H1 (cell line): ENCODE measurements around the gene PGGHG. TPM values are rescaled to one million over a fixed set of nuclear protein-coding genes. Genes with fewer than 3 reads are reported as not detected.

Source experiments
- CTCF ChIA-PET: fragments of 300-600 bp; sonication (Branson Sonifier 250); formaldehyde crosslinking; loops from one replicate; lab custom pipeline; 2021; ENCODE audit not compliant: partially characterized antibody; lab: Charles Lee
- POLR2A ChIA-PET: fragments of 300-600 bp; sonication (Branson Sonifier 250); formaldehyde crosslinking; loops from one replicate; lab custom pipeline; 2021; ENCODE audit warnings: inconsistent platforms; ENCODE audit not compliant: partially characterized antibody; lab: Charles Lee
- DNase-seq, 2 experiments: peaks; one replicate each; pipeline versions ENCODE4 v3.0.0 to v3.0.0-alpha.2; 2010 to 2022; ENCODE audit warnings: low spot score in 2 of 2, low read depth in 1 of 2, mixed read lengths in 1 of 2
- FAIRE-seq: peaks from 2 replicates; lab custom pipeline; 2011; peaks lifted over from hg19 to GRCh38; lab: Jason Lieb, UNC
- H2AFZ ChIP-seq: 2 replicates; pipeline ENCODE4 v1.8.1; 2012; ENCODE audit warnings: low read length, inconsistent platforms
- H2AK5ac ChIP-seq: 2 replicates; pipeline ENCODE4 v1.6.1; 2013; ENCODE audit warnings: low read depth, low read length
- H2BK120ac ChIP-seq: replicated peaks from 2 replicates; pipeline ENCODE3; 2013; ENCODE audit warnings: low read depth, low read length, inconsistent platforms
- H2BK12ac ChIP-seq: 2 replicates; pipeline ENCODE4 v1.6.1; 2013; ENCODE audit warnings: low read depth, low read length
- H2BK15ac ChIP-seq: 2 replicates; pipeline ENCODE4 v1.6.1; 2013; ENCODE audit warnings: low read length
- H2BK20ac ChIP-seq: 2 replicates; pipeline ENCODE4 v1.6.1; 2013; ENCODE audit warnings: low read length
- H2BK5ac ChIP-seq: 2 replicates; pipeline ENCODE4 v1.6.1; 2013; ENCODE audit warnings: low read depth, low read length
- H3K14ac ChIP-seq: 2 replicates; pipeline ENCODE4 v1.6.1; 2013; ENCODE audit warnings: inconsistent platforms; ENCODE audit not compliant: insufficient read length
- H3K18ac ChIP-seq: 2 replicates; pipeline ENCODE4 v1.6.1; 2013; ENCODE audit warnings: low read length; ENCODE audit errors: extremely low read depth
- H3K23ac ChIP-seq: 2 replicates; pipeline ENCODE4 v1.6.1; 2013; ENCODE audit warnings: inconsistent platforms; ENCODE audit not compliant: insufficient read length
- H3K23me2 ChIP-seq: 2 replicates; pipeline ENCODE4 v1.6.1; 2013; ENCODE audit warnings: low read depth, low read length
- H3K27ac ChIP-seq: 2 replicates; pipeline ENCODE4 v1.6.1; 2011; ENCODE audit warnings: low read depth, low read length, inconsistent platforms
- H3K27me3 ChIP-seq, 4 experiments: replicated peaks in 1 of 4; 1 replicate in 1 of 4; 2 replicates in 3 of 4; pipeline versions ENCODE4 v1.6.1 to v1.8.1; 2011 to 2013; ENCODE audit warnings: low read length in 3 of 4, mild to moderate bottlenecking in 3 of 4, inconsistent platforms in 2 of 4, mixed read lengths in 2 of 4, moderate library complexity in 1 of 4; ENCODE audit not compliant: control insufficient read depth in 3 of 4, insufficient read depth in 3 of 4; ENCODE audit errors: extremely low read depth in 1 of 4
- H3K36me3 ChIP-seq, 4 experiments: 2 replicates each; pipeline versions ENCODE4 v1.6.1 to v1.8.1; 2011 to 2013; ENCODE audit warnings: mild to moderate bottlenecking in 4 of 4, low read length in 3 of 4, moderate library complexity in 2 of 4, control low read depth in 1 of 4, inconsistent platforms in 1 of 4; ENCODE audit not compliant: insufficient read depth in 4 of 4, control insufficient read depth in 2 of 4
- H3K4ac ChIP-seq: replicated peaks from 2 replicates; pipeline ENCODE3; 2013; ENCODE audit warnings: low read length, low read depth, mixed read lengths, inconsistent platforms; ENCODE audit not compliant: insufficient read length
- H3K4me1 ChIP-seq, 4 experiments: replicated peaks in 1 of 4; 1 replicate in 1 of 4; 2 replicates in 3 of 4; pipeline versions ENCODE4 v1.6.1 to v1.8.1; 2011 to 2013; ENCODE audit warnings: low read length in 3 of 4, inconsistent platforms in 2 of 4, mixed read lengths in 1 of 4; ENCODE audit not compliant: insufficient read depth in 4 of 4, control insufficient read depth in 3 of 4
- H3K4me2 ChIP-seq, 2 experiments: 2 replicates each; pipeline versions ENCODE4 v1.6.1 to v1.8.1; 2011 to 2013; ENCODE audit warnings: low read depth in 2 of 2, low read length in 2 of 2, control low read depth in 1 of 2, inconsistent platforms in 1 of 2, mild to moderate bottlenecking in 1 of 2; ENCODE audit not compliant: insufficient read depth in 1 of 2
- H3K4me3 ChIP-seq, 4 experiments: fragments of 200-600, 300-600 bp in 1 of 4; sonication (generic), shearing (Covaris generic), sonication (Bioruptor Twin) in 1 of 4; 2 replicates each; pipeline versions ENCODE4 v1.5.1 to v1.8.1; 2011 to 2016; ENCODE audit warnings: low read length in 4 of 4, low read depth in 3 of 4, control low read depth in 2 of 4, inconsistent platforms in 2 of 4, mild to moderate bottlenecking in 2 of 4, mixed read lengths in 1 of 4, moderate library complexity in 1 of 4; ENCODE audit not compliant: insufficient read depth in 2 of 4; ENCODE audit errors: extremely low read depth in 1 of 4
- H3K56ac ChIP-seq: replicated peaks from 2 replicates; pipeline ENCODE3; 2013; ENCODE audit warnings: low read depth, mild to moderate bottlenecking, mixed read lengths, low read length, inconsistent platforms; ENCODE audit not compliant: insufficient read length
- H3K79me1 ChIP-seq: 2 replicates; pipeline ENCODE4 v1.6.1; 2013; ENCODE audit warnings: low read depth, low read length, control low read depth
- H3K79me2 ChIP-seq, 2 experiments: 2 replicates each; pipeline versions ENCODE4 v1.6.1 to v1.8.1; 2012 to 2013; ENCODE audit warnings: low read length in 2 of 2, mild to moderate bottlenecking in 2 of 2, inconsistent platforms in 1 of 2; ENCODE audit not compliant: insufficient read depth in 2 of 2, control insufficient read depth in 1 of 2
- H3K9ac ChIP-seq, 4 experiments: replicated peaks in 1 of 4; 1 replicate in 1 of 4; 2 replicates in 3 of 4; pipeline versions ENCODE4 v1.6.1 to v1.8.1; 2011 to 2013; ENCODE audit warnings: low read depth in 3 of 4, low read length in 3 of 4, control low read depth in 2 of 4, mild to moderate bottlenecking in 2 of 4, moderate library complexity in 2 of 4, inconsistent platforms in 1 of 4; ENCODE audit errors: extremely low read depth in 1 of 4
- H3K9me3 ChIP-seq, 2 experiments: 2 replicates each; pipeline versions ENCODE4 v1.6.1 to v1.8.1; 2012 to 2013; ENCODE audit warnings: mild to moderate bottlenecking in 2 of 2, moderate library complexity in 2 of 2, control low read depth in 1 of 2, inconsistent platforms in 1 of 2, low read depth in 1 of 2, low read length in 1 of 2, mixed read lengths in 1 of 2; ENCODE audit not compliant: insufficient read depth in 2 of 2
- H4K20me1 ChIP-seq, 2 experiments: replicated peaks in 1 of 2; 2 replicates each; pipeline versions ENCODE3 to v1.8.1; 2011 to 2013; ENCODE audit warnings: inconsistent platforms in 2 of 2, low read length in 2 of 2, mild to moderate bottlenecking in 1 of 2; ENCODE audit not compliant: insufficient read depth in 2 of 2, control insufficient read depth in 1 of 2
- H4K5ac ChIP-seq: 2 replicates; pipeline ENCODE4 v1.6.1; 2013; ENCODE audit warnings: low read length, low read depth, mixed read lengths, inconsistent platforms; ENCODE audit not compliant: insufficient read length
- H4K8ac ChIP-seq: 2 replicates; pipeline ENCODE4 v1.8.0; 2013; ENCODE audit warnings: mild to moderate bottlenecking, moderate library complexity, low read length, inconsistent platforms; ENCODE audit not compliant: insufficient read depth; ENCODE audit errors: extremely low read depth
- H4K91ac ChIP-seq: replicated peaks from 2 replicates; pipeline ENCODE3; 2013; ENCODE audit warnings: low read length, mixed read lengths, inconsistent platforms; ENCODE audit not compliant: insufficient read length
- ASH2L ChIP-seq: fragments of 200-600, 300-600 bp; sonication (generic); IDR thresholded peaks from one replicate; pipeline ENCODE4 v1.7.1; 2017; ENCODE audit warnings: low read length
- BRCA1 ChIP-seq: IDR thresholded peaks from 2 replicates; pipeline ENCODE4 v1.6.1; 2012; ENCODE audit warnings: low read depth, low read length, improper control_type of control experiment
- EGR1 ChIP-seq: IDR thresholded peaks from 2 replicates; pipeline ENCODE4 v1.6.1; 2011; ENCODE audit warnings: low read depth, low read length, borderline replicate concordance
- JUN ChIP-seq: IDR thresholded peaks from 2 replicates; pipeline ENCODE4 v1.6.1; 2011; ENCODE audit warnings: low read depth, mild to moderate bottlenecking, improper control_type of control experiment, low read length
- JUND ChIP-seq: IDR thresholded peaks from 2 replicates; pipeline ENCODE4 v1.6.1; 2011; ENCODE audit warnings: mild to moderate bottlenecking, improper control_type of control experiment, low read length
- NANOG ChIP-seq: IDR thresholded peaks from 2 replicates; pipeline ENCODE4 v1.6.1; 2011; ENCODE audit warnings: low read length, low read depth, mild to moderate bottlenecking, inconsistent platforms; ENCODE audit not compliant: insufficient read depth, poor library complexity, severe bottlenecking
- RXRA ChIP-seq: IDR thresholded peaks from 2 replicates; pipeline ENCODE4 v1.6.1; 2011; ENCODE audit warnings: low read depth, mild to moderate bottlenecking, low read length, moderate library complexity; ENCODE audit not compliant: insufficient read depth
- SP1 ChIP-seq: IDR thresholded peaks from 2 replicates; pipeline ENCODE4 v1.6.1; 2011; ENCODE audit warnings: low read depth, low read length
- TAF1 ChIP-seq: IDR thresholded peaks from 2 replicates; pipeline ENCODE4 v1.6.1; 2011; ENCODE audit warnings: mild to moderate bottlenecking, low read depth, low read length
- YY1 ChIP-seq: IDR thresholded peaks from 2 replicates; pipeline ENCODE4 v1.6.1; 2011; ENCODE audit warnings: low read depth, mild to moderate bottlenecking, low read length
- WGBS, 2 experiments: shearing (Covaris generic) in 1 of 2; methylation state at CpG; one replicate each; pipeline versions ENCODE4 v1.1.6 to v1.1.7; 2013 to 2015; ENCODE audit warnings: low lambda C conversion rate in 2 of 2, mixed read lengths in 2 of 2, inconsistent platforms in 1 of 2, low coverage in 1 of 2, missing lambda C conversion rate in 1 of 2; ENCODE audit not compliant: insufficient replicate concordance in 2 of 2, insufficient coverage in 1 of 2, insufficient read length in 1 of 2; ENCODE audit errors: extremely low coverage in 1 of 2, missing lambda C conversion rate in 1 of 2; 5-methylcytosine and 5-hydroxymethylcytosine counted together
- polyA plus RNA-seq, 7 experiments: library from polyadenylated mRNA; depleted of rRNA in 3 of 7; stranded (reverse) in 5 of 7; unstranded in 2 of 7; fragments of >200 nt in 5 of 7; fragments of 200-250 nt in 2 of 7; gene quantifications; 1 replicate in 5 of 7; 2 replicates in 1 of 7; 4 replicates in 1 of 7; pipeline versions ENCODE4 v1.2.1 to v1.2.3, GENCODE V29; 2011 to 2013; ENCODE audit warnings: missing spikeins in 2 of 7, mixed read lengths in 2 of 7
- total RNA-seq: library from RNA; stranded (reverse); fragmentation: NEBNext Ultra II Directional; extraction: Animal tissue kit (Norgen Biotek cat#: 25700); gene quantifications from 2 replicates; pipeline ENCODE4 v1.2.1, GENCODE V29; 2021
- TF ChIP-seq, protein P1 (sequence below): IDR thresholded peaks from 2 replicates; pipeline ENCODE4 v1.6.1; 2012; ENCODE audit warnings: inconsistent platforms

Gene PGGHG
- total and polyA plus RNA-seq, 2 of the 8 experiments (the other 6 are each of a cell fraction or from before 2014, with no cell fraction given), result 34.8 to 60.7 TPM

- no peak for FAIRE-seq
- Histone ChIP-seq H4K91ac (no peak overlapping the region), H3K23me2 (no peaks in the 10 kb centered on the region), H2BK12ac (peak overlapping the region; percentile 40; the same call in 1 of the 2 replicates), H2BK20ac (peak overlapping the region; percentile 29; the same call in 1 of the 2 replicates), H3K4me1 (peaks cover 4 to 23% (median 20%) of the 10 kb centered on the region in 4 experiments), H4K8ac (no peak overlapping the region), H2BK120ac (no peak overlapping the region), H2BK5ac (peak overlapping the region; percentile 75; the same call in 1 of the 2 replicates), H3K27ac (no peak overlapping the region), H3K36me3 (no peaks in the 10 kb centered on the region), H3K14ac (no peak overlapping the region), H4K5ac (no peak overlapping the region), H3K79me2 (no peaks in the 10 kb centered on the region), H3K27me3 (no peaks in the 10 kb centered on the region), H3K23ac (no peak overlapping the region), H3K4me2 (no peak overlapping the region), H3K9ac (no peak overlapping the region), H3K9me3 (peaks cover 10 to 11% of the 10 kb centered on the region in 2 experiments; a peak in 3 of 4 replicates), H3K56ac (no peak overlapping the region), H3K4ac (no peak overlapping the region), H2BK15ac (peak overlapping the region; percentile 99; the same call in 1 of the 2 replicates), H2AFZ (no peak overlapping the region), H3K18ac (no peak overlapping the region; the same call in 1 of the 2 replicates), H4K20me1 (no peaks in the 10 kb centered on the region), H3K4me3 (no peak overlapping the region), H2AK5ac (peak overlapping the region; percentile 83; the same call in 1 of the 2 replicates), H3K79me1 (no peaks in the 10 kb centered on the region)
- CTCF ChIA-PET, result interaction anchor here (1.1 to 3.9 kb wide), 6 partner anchors 15 to 81 kb away, joined by 4 to 12 read pairs (median 9); no protein-coding TSS in a partner anchor
- DNase-seq, result no peak
- POLR2A ChIA-PET, result interaction anchor here (1.1 to 2.6 kb wide), 3 partner anchors 8 to 24 kb away, joined by 4 to 11 read pairs (median 8); no protein-coding TSS in a partner anchor
- TF ChIP-seq JUND (no peak), EGR1 (no peak), YY1 (no peak), JUN (no peak), BRCA1 (no peak), ASH2L (no peak), TAF1 (no peak), NANOG (no peak), RXRA (no peak), SP1 (no peak)
- TF ChIP-seq, protein P1, sequence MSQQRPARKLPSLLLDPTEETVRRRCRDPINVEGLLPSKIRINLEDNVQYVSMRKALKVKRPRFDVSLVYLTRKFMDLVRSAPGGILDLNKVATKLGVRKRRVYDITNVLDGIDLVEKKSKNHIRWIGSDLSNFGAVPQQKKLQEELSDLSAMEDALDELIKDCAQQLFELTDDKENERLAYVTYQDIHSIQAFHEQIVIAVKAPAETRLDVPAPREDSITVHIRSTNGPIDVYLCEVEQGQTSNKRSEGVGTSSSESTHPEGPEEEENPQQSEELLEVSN, result no peak
- TF ChIP-seq, all 59 proteins: peak for 0
- WGBS, 2 experiments, result 91% methylated on average over 18 of the region's 19 CpGs; no CpG with 5 or more reads in 1 of the 2 experiments
These were observed 42.6 kb downstream of the PGGHG start for GRCh38 chr11:331358-332060.
